H1 (cell line): ENCODE results near the gene TRIM5. TPM values are rescaled to one million over a fixed set of nuclear protein-coding genes. Genes with fewer than 3 reads are reported as not detected.

Experiments used
- CBX8 ChIP-seq: fragments of 300-800, 300-1000 bp; sonication (generic); IDR thresholded peaks from 2 replicates; pipeline ENCODE4 v1.7.1; 2016; ENCODE audit warnings: low read depth, low read length, borderline replicate concordance
- CHD1 ChIP-seq: IDR thresholded peaks from 2 replicates; pipeline ENCODE4 v1.6.1; 2012; ENCODE audit warnings: low read depth, low read length, improper control_type of control experiment
- POLR2AphosphoS5 ChIP-seq: IDR thresholded peaks from 2 replicates; pipeline ENCODE4 v1.6.1; 2011; ENCODE audit warnings: low read depth, low read length
- SP2 ChIP-seq: IDR thresholded peaks from 2 replicates; pipeline ENCODE4 v1.6.1; 2012; ENCODE audit warnings: mild to moderate bottlenecking, low read length, inconsistent platforms
- TAF7 ChIP-seq: optimal IDR thresholded peaks from 2 replicates; pipeline ENCODE3; 2011; ENCODE audit warnings: low read depth, mild to moderate bottlenecking, inconsistent platforms, low read length, moderate library complexity, borderline replicate concordance
- polyA plus RNA-seq, 7 experiments: library from polyadenylated mRNA; depleted of rRNA in 3 of 7; stranded (reverse) in 5 of 7; unstranded in 2 of 7; fragments of >200 nt in 5 of 7; fragments of 200-250 nt in 2 of 7; gene quantifications; 1 replicate in 5 of 7; 2 replicates in 1 of 7; 4 replicates in 1 of 7; pipeline versions ENCODE4 v1.2.1 to v1.2.3, GENCODE V29; 2011 to 2013; ENCODE audit warnings: missing spikeins in 2 of 7, mixed read lengths in 2 of 7
- total RNA-seq: library from RNA; stranded (reverse); fragmentation: NEBNext Ultra II Directional; extraction: Animal tissue kit (Norgen Biotek cat#: 25700); gene quantifications from 2 replicates; pipeline ENCODE4 v1.2.1, GENCODE V29; 2021

Gene TRIM5
- total and polyA plus RNA-seq, 2 of the 8 experiments (the other 6 are each of a cell fraction or from before 2014, with no cell fraction given): 23.5 to 35.5 TPM

DNA sequence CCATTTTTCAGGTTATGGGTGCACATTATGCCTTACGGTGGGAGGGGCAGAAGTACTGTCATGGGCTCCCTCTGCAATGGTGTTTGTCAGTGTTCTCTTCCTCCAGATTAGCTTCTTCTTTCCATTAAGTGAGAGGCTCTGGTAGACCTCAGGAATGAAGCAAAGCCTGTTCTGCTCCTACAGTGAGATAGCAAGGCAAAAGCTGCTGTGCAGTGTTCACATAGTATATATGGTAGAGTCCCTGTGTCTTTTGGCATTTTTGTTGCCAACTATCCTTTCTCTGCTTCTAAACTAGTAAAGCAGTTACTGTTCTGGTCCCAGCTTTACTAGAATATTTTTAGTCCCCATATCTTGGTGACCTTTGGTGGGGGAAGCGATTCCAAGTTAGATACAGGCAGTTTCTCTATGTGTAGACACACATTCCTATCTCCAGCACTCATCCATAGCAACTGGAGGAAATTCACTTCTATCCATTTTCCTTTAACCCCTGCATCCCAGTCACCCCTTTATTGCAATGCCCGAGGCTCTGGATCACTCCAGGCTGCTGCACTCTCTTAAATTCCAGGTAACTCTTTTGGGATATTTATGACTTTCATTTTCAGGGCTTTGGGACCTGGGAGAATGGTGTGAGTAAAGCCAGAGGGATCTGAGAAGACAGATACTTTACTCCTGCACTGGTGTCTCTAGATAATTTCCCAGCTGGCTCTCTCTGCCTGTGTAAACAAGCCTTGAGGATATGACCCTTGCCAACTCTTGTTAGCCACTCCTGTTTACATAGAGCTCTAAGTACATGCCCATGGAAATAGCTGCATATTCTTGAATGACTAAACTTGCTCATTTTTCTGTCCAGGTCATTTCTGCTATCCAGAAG, 64.0 kb downstream of the TRIM5 start (continued):
- TF ChIP-seq CBX8: no peak
- TF ChIP-seq CHD1: no peak
- no peak for TF ChIP-seq TAF7
- TF ChIP-seq POLR2AphosphoS5: no peak
- TF ChIP-seq SP2: no peak
- TF ChIP-seq, all 59 proteins: peak for 0
